ENCODE measurements around the gene CHST12.

DNA sequence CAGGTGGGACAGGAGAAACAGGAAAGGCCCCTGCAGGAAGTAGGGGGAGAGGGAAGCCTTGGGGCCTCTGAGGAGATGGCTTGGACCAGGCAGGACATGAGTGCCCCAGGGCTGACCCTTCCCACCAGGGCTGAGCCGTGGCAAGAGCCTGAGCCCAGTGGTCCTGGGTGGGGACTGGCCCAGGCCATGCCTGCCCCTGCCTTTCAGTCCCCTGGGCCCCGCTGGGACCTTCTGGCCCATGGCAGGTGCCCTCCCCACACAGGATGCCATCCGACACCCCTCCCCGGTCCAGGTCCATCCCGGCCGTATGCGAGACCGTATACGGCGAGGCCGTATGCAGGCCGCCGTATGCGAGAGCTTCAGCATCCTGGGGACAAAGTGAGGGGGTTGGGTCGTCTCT, 70.8 kb downstream of the CHST12 start:
- TF ChIP-seq CTCF (IDR thresholded peaks at IDR 0.05; ENCODE audit: low read depth, low read length, poor library complexity, severe bottlenecking) (no peak), EZH2phosphoT487 (IDR thresholded peaks at IDR 0.05; ENCODE audit: borderline replicate concordance, low read length) (no peak)
